SK-N-DZ (cell line): ENCODE data around the gene C6orf52.
"Not testable (repeated sequence)": the region's sequence is repeated elsewhere in the genome, so short reads cannot be mapped to it uniquely, and the experiment has no call there.

Experiments
- DNase-seq: peaks from one replicate; pipeline ENCODE4 v3.0.0-alpha.2; 2015; ENCODE audit warnings: low spot score

The C6orf52 gene

GRCh38 chr6:10696655-10697054, 2.2 kb upstream of the C6orf52 start:
- no peak for DNase-seq

GRCh38 chr6:10695086-10695657, 756 bp upstream of the C6orf52 start:
- DNase-seq = no peak

GRCh38 chr6:10692965-10693538, 1.4 kb downstream of the C6orf52 start:
- DNase-seq = no peak

GRCh38 chr6:10690651-10691445, 3.6 kb downstream of the C6orf52 start:
- DNase-seq = no peak

- DNase-seq = no peak
These were observed 6.8 kb downstream of the C6orf52 start for GRCh38 chr6:10687582-10687981.

- no peak for DNase-seq
These were observed 7.5 kb downstream of the C6orf52 start for GRCh38 chr6:10686901-10687300.

- no peak for DNase-seq
These were observed 9.1 kb downstream of the C6orf52 start for GRCh38 chr6:10685092-10685915.

GRCh38 chr6:10684618-10685017, 9.8 kb downstream of the C6orf52 start:
- no peak for DNase-seq

GRCh38 chr6:10682355-10682988, 11.9 kb downstream of the C6orf52 start:
- DNase-seq = no peak

- DNase-seq = no peak
These were observed 12.6 kb downstream of the C6orf52 start for GRCh38 chr6:10681795-10682194.

GRCh38 chr6:10678456-10678855, 16.0 kb downstream of the C6orf52 start:
- DNase-seq = no peak

GRCh38 chr6:10676403-10676802, 18.0 kb downstream of the C6orf52 start:
- DNase-seq = peak; percentile 76

GRCh38 chr6:10668126-10668917, 26.1 kb downstream of the C6orf52 start:
- DNase-seq = no peak

- not testable (repeated sequence) for DNase-seq
These were observed 28.8 kb downstream of the C6orf52 start for GRCh38 chr6:10665595-10665994.

- no peak for DNase-seq
These were observed 31.7 kb downstream of the C6orf52 start for GRCh38 chr6:10662742-10663141.

- no peak for DNase-seq
These were observed 32.2 kb downstream of the C6orf52 start for GRCh38 chr6:10662207-10662606.

- not testable (repeated sequence) for DNase-seq
These were observed 33.8 kb downstream of the C6orf52 start for GRCh38 chr6:10660431-10661191.

GRCh38 chr6:10659699-10660348, 34.6 kb downstream of the C6orf52 start:
- peak; percentile 26 for DNase-seq

- no peak for DNase-seq
These were observed 35.3 kb downstream of the C6orf52 start for GRCh38 chr6:10658910-10659698.
